GM18511 (cell line): ENCODE data around the gene PEAK1.

Source experiments
- ATAC-seq: cut with Tn5 transposase; IDR thresholded peaks from one replicate; pipeline ENCODE4 v1.9.1; 2021; ENCODE audit warnings: mild to moderate bottlenecking, moderate library complexity; ENCODE audit not compliant: unreplicated experiment

The PEAK1 gene

DNA sequence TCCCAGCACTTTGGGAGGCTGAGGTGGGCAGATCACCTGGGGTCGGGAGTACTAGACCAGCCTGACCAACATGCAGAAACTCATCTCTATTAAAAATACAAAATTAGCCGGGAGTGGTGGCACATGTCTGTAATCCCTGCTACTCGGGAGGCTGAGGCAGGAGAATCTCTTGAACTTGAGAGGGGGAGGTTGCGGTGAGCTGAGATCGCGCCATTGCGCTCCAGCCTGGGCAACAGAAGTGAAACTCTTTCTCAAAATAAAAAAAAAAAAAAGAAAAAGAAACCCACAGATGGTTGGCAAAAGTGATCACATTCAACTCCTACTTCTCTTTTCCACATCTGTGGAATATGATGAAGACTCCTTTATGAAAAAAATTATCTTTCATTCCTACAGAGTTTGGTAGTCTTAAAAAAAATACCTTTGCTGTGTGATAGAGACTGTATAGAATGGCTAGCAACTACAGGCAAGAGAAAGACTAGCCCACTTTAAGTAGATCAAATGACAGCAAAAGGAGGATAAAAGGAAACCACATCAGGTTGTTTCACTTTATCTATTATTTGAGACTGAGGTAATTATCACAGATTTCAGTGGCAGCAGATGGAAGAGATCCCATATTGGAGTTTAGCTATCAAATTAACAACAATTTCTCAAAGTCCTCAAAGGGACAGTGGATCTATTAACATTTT is 176.0 kb downstream of the PEAK1 start:
- ATAC-seq = no peak

DNA sequence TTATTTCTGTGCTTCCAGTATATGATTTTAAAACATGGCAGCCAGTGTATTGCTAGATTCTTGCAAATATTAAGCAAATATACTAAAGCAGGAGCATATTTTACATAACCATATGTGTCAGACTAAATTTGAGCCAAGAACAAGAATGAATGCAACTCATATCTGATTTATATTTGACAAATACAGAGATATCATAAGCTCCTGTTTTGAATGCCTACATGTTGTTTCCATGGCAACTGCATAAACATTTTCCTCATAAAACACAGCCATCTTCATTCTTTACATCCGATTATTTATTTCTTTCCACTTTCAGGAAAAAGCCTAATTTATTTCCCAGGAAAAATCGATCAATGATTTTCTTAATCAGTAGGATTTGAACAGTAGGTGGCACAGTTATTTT is 176.8 kb downstream of the PEAK1 start:
- no peak for ATAC-seq

DNA sequence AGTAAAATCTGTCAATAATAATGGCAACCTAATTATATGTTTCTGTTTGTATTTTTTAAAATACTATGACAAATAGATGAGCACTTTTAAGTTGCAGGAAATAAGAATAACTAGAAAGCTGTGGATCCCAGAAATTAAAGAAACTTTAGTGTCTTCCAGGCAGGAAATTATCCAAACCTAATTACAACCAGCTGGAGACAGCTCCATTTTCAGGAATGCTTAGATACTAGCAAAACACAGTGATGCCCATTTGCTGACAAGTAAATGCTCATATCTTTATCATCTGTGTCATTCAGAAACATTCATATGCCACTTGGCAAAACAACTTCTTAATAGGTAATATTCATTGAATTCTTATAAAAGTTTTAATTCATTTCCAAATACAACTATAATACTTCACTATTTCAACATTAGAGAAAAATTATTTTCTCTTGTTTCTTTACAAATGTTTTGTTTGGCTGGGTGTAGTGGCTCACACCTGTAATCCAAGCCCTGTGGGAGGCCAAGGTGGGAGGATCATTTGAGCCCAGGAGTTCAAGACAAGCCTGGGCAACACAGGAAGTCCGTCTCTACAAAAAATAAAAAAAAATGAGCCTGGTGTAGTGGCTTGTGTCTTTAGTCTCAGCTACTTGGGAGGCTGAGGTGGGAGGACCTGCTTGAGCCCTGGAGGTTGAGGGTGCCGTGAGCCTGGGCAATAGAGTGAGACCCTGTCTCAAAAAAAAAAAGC is 179.9 kb downstream of the PEAK1 start:
- no peak for ATAC-seq

DNA sequence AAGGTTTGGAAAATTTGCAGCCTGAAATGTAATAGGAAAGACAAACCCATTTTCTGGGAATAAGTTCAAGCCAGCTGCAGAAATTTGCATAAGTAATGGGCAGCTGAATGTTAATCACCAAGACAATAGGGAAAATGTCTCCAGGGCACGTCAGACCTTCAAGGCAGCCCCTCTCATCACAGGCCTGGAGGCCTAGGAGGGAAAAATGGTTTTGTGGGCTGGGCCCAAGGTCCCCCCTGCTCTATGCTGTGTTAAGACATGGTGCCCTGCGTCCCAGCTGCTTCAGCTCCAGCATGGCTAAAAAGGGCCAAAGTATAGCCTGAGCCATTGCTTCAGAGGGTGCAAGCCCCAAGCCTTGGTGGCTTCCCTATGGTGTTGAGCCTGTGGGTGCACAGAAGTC is 184.3 kb downstream of the PEAK1 start:
- ATAC-seq = no peak

DNA sequence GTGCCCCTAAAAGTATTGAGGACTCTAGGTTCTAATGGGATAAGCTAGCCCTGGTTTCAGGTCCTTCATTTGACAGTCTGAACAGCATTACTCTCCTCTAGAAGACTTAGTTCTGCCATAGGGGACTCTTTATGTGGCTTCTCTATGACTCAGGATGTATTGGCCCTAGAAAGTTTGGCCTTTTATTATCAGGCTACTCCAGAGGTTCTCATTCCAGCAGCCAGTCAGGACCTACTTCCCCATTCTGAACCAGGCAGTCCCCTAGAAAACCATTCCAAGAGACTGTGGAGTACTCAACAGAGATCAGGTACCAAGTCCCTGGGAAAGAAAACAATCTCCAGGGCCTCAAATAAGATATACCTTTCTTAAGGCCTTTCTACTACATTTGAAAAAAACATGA is 191.1 kb downstream of the PEAK1 start:
- no peak for ATAC-seq

DNA sequence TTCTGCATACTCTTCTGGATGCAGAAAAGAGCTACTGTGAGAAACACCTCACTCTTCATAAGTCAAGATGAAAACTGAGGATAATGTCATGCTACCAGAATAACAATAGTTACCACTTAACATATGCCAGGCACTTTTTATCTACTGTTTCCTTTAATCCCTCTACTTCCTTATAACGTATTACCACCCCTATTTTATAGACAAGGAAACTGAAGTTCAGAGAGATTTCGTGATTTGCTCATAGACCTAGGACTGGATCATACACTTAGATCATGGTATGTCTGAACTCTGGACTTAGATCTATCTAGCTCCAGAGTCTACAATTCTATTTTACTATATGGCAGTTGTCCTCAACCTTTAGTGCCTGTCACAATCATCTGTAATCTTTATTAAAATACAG is 193.3 kb downstream of the PEAK1 start:
- ATAC-seq = no peak

DNA sequence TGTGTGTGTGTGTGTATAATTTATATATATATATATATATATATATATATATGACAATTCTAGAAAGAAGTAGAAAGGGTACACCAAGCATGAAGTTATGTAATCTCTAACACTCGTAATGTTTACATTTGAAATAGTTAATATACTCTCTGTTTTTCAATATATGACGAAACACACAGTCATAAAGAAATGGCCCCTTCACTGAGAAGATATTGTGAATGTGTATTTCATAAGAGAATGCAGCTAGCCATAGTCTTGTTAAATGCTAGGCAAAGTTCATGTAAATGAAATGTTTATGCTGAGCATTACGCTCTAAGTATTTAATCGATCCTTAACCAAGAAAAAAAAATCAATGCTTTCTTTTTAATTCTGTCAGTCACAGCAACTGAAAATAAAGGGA is 194.3 kb downstream of the PEAK1 start:
- no peak for ATAC-seq

DNA sequence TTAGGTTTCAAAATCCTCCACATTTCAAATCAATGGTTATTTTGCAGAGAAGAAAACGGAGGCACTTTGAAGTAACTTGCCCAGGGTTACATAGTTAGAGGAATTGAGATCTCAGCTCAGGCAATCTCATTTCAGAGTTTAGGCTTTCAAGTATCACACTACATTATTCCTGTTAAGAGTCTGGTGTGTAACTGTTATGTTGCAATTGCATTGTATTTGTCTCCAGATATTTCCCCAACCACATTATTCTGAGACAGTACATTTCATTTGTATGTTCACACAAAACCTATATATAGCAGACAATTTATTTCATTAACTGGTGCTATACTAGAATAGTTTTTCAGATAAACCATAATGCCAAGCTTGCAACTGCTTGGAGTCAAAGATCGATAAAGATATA is 194.8 kb downstream of the PEAK1 start:
- ATAC-seq = no peak

DNA sequence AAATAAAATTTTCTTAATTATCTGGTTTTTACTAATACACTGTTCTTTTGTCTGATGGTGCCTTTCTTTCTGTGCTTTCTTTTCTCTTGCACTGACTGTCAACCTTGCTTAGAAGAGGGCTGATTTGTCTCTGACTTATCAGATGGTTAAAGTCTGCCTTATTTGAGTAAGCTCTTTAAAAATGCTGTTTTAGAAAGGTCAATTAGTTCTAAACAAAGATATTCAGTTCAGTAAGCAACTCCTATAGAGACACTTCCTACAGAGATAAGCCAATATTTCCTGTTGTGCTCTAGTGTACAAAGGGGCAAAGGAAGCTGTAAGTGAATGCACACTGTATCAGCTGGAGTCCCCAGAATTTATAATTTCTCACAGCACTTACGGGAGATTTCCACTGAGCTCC is 195.6 kb downstream of the PEAK1 start:
- ATAC-seq = no peak

DNA sequence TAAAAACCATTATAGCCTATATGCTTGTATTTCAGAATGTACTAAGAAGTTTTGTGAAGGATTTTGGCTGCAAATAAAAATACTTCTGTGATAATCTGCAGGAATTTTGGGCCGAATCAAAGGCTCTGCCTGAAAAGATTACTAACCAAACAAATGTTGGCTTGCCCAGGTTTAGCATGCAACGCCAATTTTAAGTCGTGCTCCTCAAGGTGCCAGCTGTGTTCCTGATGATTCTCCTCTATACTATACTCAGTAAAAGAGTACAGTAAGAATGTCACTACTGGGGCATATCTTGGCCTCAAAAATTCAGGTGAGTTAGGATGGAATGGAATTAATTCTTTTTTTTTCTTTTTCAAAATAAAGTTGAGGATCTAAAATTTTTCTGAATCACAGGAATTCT is 198.2 kb downstream of the PEAK1 start:
- ATAC-seq = no peak

DNA sequence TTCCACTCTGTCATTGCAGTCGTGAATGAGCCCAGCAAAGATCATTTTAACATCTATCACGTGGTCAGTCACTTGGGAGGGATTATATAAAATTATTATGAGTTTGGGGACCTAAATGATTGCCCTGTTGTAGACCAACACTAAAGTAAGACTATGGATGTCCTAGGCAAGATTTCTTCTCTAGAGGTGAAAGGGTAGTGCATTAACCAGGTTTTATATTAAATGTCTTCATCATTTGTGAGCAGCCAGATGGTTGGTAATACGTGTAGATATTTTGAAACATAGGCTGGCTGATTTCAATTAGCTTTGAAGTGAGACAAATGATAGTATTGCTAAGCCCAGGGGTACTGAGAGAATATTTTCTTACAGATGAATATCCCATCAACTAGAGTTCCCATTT is 198.7 kb downstream of the PEAK1 start:
- no peak for ATAC-seq

DNA sequence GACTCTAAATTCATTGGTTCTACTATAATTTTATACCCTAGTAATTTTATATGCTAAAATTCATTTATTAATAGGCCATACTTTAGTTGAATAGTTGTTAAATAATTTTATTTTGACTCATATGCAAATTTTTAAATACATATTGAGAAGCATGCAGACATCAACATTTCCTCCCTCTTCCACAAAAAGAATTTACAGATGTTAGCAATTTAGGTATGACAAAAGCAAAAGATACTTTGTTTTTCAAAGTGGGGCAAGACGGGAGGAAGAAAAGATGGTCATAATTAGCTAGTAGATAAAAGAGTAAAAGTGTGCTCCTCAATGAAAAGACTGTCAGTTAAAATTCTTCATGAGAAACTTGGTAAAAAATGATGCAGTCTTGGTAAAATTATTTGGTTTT is 200.1 kb downstream of the PEAK1 start:
- no peak for ATAC-seq

DNA sequence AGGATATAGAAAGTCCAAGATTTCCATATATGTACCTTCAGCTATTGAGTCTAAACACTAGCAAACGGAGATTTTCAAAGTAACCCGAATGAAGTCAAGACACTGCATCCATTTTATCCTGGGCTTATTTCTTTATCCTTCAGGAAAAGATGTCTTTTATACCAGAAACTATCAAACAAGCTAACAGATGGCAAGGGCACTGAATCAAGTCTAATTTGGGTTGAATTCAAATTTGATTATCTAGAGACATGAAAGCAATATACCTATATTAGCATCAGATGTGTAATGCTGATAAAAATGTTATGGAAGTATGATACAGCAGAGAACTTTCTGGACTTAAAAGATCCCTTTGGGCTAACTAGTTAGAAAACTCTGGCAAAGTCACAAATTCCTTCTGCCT is 210.7 kb downstream of the PEAK1 start:
- no peak for ATAC-seq

DNA sequence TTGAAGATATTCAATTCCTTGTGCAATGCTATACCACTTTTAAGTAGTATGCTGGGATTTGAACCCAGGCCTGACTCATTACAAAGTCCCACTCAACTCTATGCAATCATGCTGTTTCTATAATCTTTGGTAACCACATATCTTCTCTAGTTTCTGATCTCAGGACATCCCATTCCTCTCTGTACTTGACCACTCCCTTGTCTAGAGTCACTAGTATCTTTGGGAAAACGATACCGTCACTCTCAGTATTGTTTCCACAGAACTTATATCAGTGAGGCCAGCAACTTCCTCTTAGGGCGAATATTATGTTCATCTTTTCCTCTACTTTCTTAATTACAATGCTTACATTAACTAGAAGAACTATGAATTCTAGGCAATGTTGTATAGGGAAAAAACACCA is 211.7 kb downstream of the PEAK1 start:
- ATAC-seq = no peak

DNA sequence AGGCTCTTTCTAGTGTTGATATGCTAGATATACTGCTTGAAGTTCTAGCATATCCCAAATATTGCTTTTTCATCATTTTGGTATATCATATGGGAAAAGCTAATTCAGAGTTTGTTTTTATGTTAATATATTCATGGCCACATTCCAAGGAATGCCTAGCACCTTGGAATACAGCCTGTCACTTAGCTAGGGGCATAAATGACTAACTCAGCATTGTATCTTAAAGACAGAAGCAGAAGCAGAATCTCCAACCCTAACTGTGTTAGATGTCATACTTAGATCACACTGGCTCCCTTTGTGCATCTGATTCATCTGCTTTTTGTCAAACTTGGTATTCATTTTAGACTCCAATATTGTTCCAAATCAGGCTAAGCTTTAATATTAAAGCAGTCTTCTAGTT is 218.2 kb downstream of the PEAK1 start:
- no peak for ATAC-seq

DNA sequence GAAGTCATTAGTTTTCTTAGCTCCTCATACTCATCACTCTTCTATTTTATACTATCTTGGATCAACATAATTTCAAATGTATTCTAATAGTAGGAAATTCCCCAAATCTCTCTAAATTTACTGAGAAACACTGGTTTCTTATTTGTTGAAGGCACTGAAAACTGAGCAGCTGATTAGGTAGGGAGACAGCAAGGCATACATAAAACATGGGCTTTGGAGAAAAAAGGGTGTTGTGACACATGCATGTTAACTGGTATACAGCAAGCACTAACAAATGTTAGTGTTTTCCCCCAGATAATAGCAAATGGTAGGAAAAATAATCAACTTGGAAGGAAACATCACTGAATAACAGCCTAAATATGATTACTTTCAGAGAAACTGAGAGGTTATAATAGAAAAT is 223.5 kb downstream of the PEAK1 start:
- no peak for ATAC-seq

DNA sequence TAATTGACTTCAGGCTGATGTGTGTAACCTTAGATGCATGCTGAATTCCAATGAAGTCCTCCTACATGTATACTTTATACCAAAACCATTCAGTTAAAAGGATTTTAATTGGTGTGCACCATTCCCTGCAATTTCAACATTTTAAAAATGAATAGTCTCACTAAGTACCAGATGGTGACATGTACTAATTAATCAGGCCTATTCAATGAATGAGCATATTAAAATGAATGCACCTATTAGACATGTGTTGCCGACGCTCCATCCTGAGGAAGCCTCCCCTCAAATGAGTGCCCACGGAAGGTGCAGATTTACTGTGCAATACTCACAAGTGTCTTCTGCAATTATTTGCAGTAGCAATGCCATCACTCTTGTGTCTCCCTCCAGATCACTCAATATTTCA is 224.3 kb downstream of the PEAK1 start:
- ATAC-seq = no peak

DNA sequence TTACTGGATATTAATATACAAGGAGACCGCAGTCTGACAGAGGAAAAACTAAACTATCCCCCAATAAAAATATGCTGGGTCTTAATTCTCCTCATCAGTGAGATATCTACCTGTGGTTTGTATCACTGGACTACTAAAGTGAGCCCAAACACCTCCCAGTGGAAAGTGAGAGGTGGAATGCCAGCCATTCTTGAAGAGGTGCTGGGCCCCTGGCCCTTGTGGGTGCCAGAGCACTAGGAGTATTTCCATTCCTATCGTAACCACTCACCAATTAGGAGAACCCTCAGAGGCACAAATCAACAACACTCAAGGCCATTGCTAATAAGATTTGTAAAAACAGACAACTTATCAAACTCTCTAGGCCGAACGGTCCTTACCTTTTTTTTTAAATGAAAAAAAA is 227.5 kb downstream of the PEAK1 start:
- no peak for ATAC-seq

DNA sequence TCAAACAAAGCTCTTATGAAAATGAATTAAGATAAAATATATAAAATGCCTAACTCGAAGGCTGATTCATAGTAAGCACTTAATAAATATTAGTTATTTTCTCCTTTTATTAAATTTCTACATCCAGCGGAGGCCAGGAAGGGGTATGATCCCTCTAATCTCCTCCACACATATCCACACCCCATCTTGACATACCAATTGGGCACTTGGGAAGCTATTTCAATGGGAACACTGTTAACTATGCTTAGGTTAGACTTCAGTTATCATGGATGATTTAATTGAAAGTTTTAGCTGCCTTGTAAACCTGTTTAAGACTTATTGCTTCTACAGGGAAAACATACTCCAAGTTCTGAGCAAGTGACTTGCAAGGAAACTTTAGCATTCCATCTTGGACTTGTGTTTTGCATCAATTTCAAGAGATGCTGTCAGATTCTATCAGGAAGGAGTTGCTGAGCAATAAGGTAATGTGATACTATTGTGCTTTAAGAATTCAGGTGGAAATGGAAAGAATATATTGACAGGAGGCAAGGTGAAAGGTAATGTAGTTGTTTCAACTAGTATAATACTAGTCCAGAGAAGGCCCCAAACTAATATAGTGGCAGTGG is 228.6 kb downstream of the PEAK1 start:
- no peak for ATAC-seq

DNA sequence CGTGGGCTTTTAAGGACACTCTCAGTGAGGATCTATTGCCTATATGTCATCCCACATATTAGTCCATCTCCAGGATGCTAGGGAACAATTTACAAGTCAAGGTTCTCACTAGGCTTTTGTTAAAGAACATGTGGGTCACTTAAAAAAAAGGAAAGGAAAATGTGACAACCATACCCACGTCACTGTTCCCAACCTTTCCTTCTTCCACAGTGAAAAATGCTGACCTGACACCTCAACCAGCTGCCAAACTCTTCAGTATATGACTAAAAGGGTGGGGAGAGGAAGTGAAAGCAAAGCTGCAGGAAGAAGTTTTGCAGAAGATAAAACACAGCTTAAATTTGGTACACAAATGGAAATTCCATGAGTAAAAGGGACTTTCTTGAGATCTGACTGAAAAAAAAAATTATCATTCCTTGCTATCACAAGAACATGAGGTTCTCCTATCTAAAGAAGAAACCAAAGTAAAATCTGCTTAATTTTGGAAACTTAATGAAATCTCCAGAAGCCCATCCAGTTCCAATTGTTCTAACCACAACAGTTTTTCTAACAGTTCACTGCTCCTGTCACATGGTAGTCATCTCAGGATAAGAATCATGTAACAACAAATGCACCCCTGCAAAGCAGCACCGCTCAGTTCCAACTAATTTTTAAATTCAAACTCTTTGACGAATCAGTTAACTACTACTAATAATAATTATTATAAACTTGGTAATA is 232.0 kb downstream of the PEAK1 start:
- no peak for ATAC-seq

DNA sequence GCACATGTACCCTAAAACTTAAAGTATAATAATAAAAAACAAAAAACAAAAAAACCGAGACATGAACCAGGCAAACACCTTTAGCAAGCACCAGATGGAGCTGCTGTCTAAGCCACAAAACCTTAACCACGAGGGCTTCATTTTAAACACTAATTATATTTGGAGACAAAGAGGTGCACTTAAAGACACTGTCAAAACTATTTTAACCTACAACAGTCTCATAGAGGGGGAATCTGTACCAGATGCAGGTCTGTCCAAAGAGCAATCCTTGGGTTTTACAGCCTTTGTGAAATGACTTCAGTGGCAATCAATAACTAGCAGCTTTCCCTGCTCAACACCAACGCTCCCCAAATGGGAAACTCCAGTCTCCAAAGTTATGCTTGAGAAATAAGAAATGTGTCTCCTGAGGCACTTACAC is 233.3 kb downstream of the PEAK1 start:
- ATAC-seq = no peak
